WERI-Rb-1 (cell line): Measurements from ENCODE around the gene WDPCP.
"Not testable (repeated sequence)": the region's sequence is repeated elsewhere in the genome, so short reads cannot be mapped to it uniquely, and the experiment has no call there.

ENCODE experiments used
- DNase-seq: peaks from one replicate; pipeline ENCODE4 v3.0.0-alpha.2; 2020
- H3K27ac ChIP-seq: fragments of 250-450 bp; sonication (Bioruptor Pico); 2 replicates; pipeline ENCODE4 v1.5.1; 2020; ENCODE audit warnings: mild to moderate bottlenecking, moderate library complexity
- H3K27me3 ChIP-seq: fragments of 250-450 bp; sonication (Bioruptor Pico); 2 replicates; pipeline ENCODE4 v1.5.1; 2021; ENCODE audit warnings: mild to moderate bottlenecking, low read depth, moderate library complexity; ENCODE audit not compliant: insufficient read depth, severe bottlenecking
- H3K36me3 ChIP-seq: fragments of 250-450 bp; sonication (Bioruptor Pico); 2 replicates; pipeline ENCODE4 v1.5.1; 2020; ENCODE audit warnings: mild to moderate bottlenecking, moderate library complexity
- H3K4me3 ChIP-seq: 2 replicates; pipeline ENCODE4 v1.5.1; 2011; ENCODE audit warnings: low read depth, mild to moderate bottlenecking, control low read depth, low read length
- H3K9me3 ChIP-seq: fragments of 250-450 bp; sonication (Bioruptor Pico); 2 replicates; pipeline ENCODE4 v1.5.1; 2021; ENCODE audit warnings: mild to moderate bottlenecking, moderate library complexity; ENCODE audit not compliant: severe bottlenecking
- TF ChIP-seq, protein P1 (sequence below): IDR thresholded peaks from 2 replicates; pipeline ENCODE4 v1.5.1; 2011; ENCODE audit warnings: low read depth, mild to moderate bottlenecking, control low read depth, inconsistent platforms, low read length

The WDPCP gene

GRCh38 chr2:63613391-63613901, 25.2 kb upstream of the WDPCP start:
- no peak for DNase-seq
- Histone ChIP-seq H3K36me3 (no peaks in the 10 kb centered on the region), H3K27me3 (no peaks in the 10 kb centered on the region), H3K9me3 (no peaks in the 10 kb centered on the region), H3K27ac (no peak overlapping the region), H3K4me3 (no peak overlapping the region)
- TF ChIP-seq, protein P1, sequence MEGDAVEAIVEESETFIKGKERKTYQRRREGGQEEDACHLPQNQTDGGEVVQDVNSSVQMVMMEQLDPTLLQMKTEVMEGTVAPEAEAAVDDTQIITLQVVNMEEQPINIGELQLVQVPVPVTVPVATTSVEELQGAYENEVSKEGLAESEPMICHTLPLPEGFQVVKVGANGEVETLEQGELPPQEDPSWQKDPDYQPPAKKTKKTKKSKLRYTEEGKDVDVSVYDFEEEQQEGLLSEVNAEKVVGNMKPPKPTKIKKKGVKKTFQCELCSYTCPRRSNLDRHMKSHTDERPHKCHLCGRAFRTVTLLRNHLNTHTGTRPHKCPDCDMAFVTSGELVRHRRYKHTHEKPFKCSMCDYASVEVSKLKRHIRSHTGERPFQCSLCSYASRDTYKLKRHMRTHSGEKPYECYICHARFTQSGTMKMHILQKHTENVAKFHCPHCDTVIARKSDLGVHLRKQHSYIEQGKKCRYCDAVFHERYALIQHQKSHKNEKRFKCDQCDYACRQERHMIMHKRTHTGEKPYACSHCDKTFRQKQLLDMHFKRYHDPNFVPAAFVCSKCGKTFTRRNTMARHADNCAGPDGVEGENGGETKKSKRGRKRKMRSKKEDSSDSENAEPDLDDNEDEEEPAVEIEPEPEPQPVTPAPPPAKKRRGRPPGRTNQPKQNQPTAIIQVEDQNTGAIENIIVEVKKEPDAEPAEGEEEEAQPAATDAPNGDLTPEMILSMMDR: no peak

DNA sequence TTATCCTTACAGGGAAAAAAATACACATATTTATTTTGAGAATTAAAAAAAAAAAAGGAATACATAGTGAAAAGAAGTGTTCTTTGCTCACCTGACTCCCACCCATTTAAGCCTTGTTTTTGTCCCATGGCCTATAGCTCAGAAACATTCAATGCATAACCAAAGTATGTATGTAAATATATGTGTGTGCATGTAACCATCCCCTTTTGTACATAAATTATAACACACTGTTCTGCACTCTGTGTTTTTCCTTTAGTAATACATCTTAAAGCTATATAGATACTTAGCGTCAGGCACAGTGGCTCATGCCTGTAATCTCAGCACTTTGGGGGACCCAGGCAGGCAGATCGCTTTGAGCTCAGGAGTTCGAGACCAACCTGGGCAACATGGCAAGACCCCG, 22.2 kb upstream of the WDPCP start:
- DNase-seq: no peak
- H3K9me3 ChIP-seq: no peaks in the 10 kb centered on the region
- H3K4me3 ChIP-seq: no peak overlapping the region
- no peaks in the 10 kb centered on the region for H3K27me3 ChIP-seq
- no peak overlapping the region for H3K27ac ChIP-seq
- TF ChIP-seq, protein P1: no peak
- peaks cover 20% of the 10 kb centered on the region for H3K36me3 ChIP-seq

DNA sequence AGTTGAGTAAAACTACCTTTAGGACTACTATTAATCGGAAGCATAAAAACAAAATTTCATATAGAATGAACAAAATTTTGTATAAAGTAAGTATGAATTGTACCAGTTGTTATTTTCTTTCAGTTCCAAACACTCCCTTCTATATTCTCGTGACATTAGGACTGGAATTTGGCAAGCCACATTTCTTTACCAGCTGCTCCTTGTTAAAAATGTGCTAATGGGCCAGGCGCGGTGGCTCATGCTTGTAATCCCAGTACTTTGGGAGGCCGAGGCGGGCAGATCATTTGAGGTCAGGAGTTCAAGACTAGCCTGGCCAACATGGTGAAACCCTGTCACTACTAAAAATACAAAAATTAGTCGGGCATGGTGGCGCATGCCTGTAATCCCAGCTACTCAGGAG, 20.6 kb upstream of the WDPCP start:
- not testable (repeated sequence) for H3K27ac ChIP-seq, H3K9me3 ChIP-seq, H3K27me3 ChIP-seq, H3K4me3 ChIP-seq, DNase-seq
- H3K36me3 ChIP-seq: peaks cover 36% of the 10 kb centered on the region

- Histone ChIP-seq H3K4me3 (no peak overlapping the region), H3K27ac (no peak overlapping the region), H3K27me3 (no peaks in the 10 kb centered on the region), H3K9me3 (no peaks in the 10 kb centered on the region), H3K36me3 (peaks cover 74% of the 10 kb centered on the region)
- no peak for DNase-seq
- TF ChIP-seq, protein P1: no peak
These were observed 16.4 kb upstream of the WDPCP start for GRCh38 chr2:63604666-63605065.

- Histone ChIP-seq H3K36me3 (peaks cover 91% of the 10 kb centered on the region), H3K27ac (no peak overlapping the region), H3K9me3 (no peaks in the 10 kb centered on the region), H3K27me3 (no peaks in the 10 kb centered on the region), H3K4me3 (no peak overlapping the region)
- DNase-seq: no peak
- TF ChIP-seq, protein P1: no peak
These were observed 12.7 kb upstream of the WDPCP start for GRCh38 chr2:63600881-63601460.

- TF ChIP-seq, protein P1: no peak
- Histone ChIP-seq H3K36me3 (peaks cover 91% of the 10 kb centered on the region), H3K4me3 (no peak overlapping the region), H3K27me3 (no peaks in the 10 kb centered on the region), H3K27ac (no peak overlapping the region), H3K9me3 (no peaks in the 10 kb centered on the region)
- no peak for DNase-seq
These were observed 10.7 kb upstream of the WDPCP start for GRCh38 chr2:63598981-63599380.
